H1 (cell line): ENCODE results near the gene RPRD2. TPM values are rescaled to one million over a fixed set of nuclear protein-coding genes. Genes with fewer than 3 reads are reported as not detected.

Source experiments
- CTCF ChIA-PET: fragments of 300-600 bp; sonication (Branson Sonifier 250); formaldehyde crosslinking; loops from one replicate; lab custom pipeline; 2021; ENCODE audit not compliant: partially characterized antibody; lab: Charles Lee
- POLR2A ChIA-PET: fragments of 300-600 bp; sonication (Branson Sonifier 250); formaldehyde crosslinking; loops from one replicate; lab custom pipeline; 2021; ENCODE audit warnings: inconsistent platforms; ENCODE audit not compliant: partially characterized antibody; lab: Charles Lee
- DNase-seq, 2 experiments: peaks; one replicate each; pipeline versions ENCODE4 v3.0.0 to v3.0.0-alpha.2; 2010 to 2022; ENCODE audit warnings: low spot score in 2 of 2, low read depth in 1 of 2, mixed read lengths in 1 of 2
- FAIRE-seq: peaks from 2 replicates; lab custom pipeline; 2011; peaks lifted over from hg19 to GRCh38; lab: Jason Lieb, UNC
- H2AFZ ChIP-seq: 2 replicates; pipeline ENCODE4 v1.8.1; 2012; ENCODE audit warnings: low read length, inconsistent platforms
- H2AK5ac ChIP-seq: 2 replicates; pipeline ENCODE4 v1.6.1; 2013; ENCODE audit warnings: low read depth, low read length
- H2BK120ac ChIP-seq: replicated peaks from 2 replicates; pipeline ENCODE3; 2013; ENCODE audit warnings: low read depth, low read length, inconsistent platforms
- H2BK12ac ChIP-seq: 2 replicates; pipeline ENCODE4 v1.6.1; 2013; ENCODE audit warnings: low read depth, low read length
- H2BK15ac ChIP-seq: 2 replicates; pipeline ENCODE4 v1.6.1; 2013; ENCODE audit warnings: low read length
- H2BK20ac ChIP-seq: 2 replicates; pipeline ENCODE4 v1.6.1; 2013; ENCODE audit warnings: low read length
- H2BK5ac ChIP-seq: 2 replicates; pipeline ENCODE4 v1.6.1; 2013; ENCODE audit warnings: low read depth, low read length
- H3K14ac ChIP-seq: 2 replicates; pipeline ENCODE4 v1.6.1; 2013; ENCODE audit warnings: inconsistent platforms; ENCODE audit not compliant: insufficient read length
- H3K18ac ChIP-seq: 2 replicates; pipeline ENCODE4 v1.6.1; 2013; ENCODE audit warnings: low read length; ENCODE audit errors: extremely low read depth
- H3K23ac ChIP-seq: 2 replicates; pipeline ENCODE4 v1.6.1; 2013; ENCODE audit warnings: inconsistent platforms; ENCODE audit not compliant: insufficient read length
- H3K23me2 ChIP-seq: 2 replicates; pipeline ENCODE4 v1.6.1; 2013; ENCODE audit warnings: low read depth, low read length
- H3K27ac ChIP-seq: 2 replicates; pipeline ENCODE4 v1.6.1; 2011; ENCODE audit warnings: low read depth, low read length, inconsistent platforms
- H3K27me3 ChIP-seq, 4 experiments: replicated peaks in 1 of 4; 1 replicate in 1 of 4; 2 replicates in 3 of 4; pipeline versions ENCODE4 v1.6.1 to v1.8.1; 2011 to 2013; ENCODE audit warnings: low read length in 3 of 4, mild to moderate bottlenecking in 3 of 4, inconsistent platforms in 2 of 4, mixed read lengths in 2 of 4, moderate library complexity in 1 of 4; ENCODE audit not compliant: control insufficient read depth in 3 of 4, insufficient read depth in 3 of 4; ENCODE audit errors: extremely low read depth in 1 of 4
- H3K36me3 ChIP-seq, 4 experiments: 2 replicates each; pipeline versions ENCODE4 v1.6.1 to v1.8.1; 2011 to 2013; ENCODE audit warnings: mild to moderate bottlenecking in 4 of 4, low read length in 3 of 4, moderate library complexity in 2 of 4, control low read depth in 1 of 4, inconsistent platforms in 1 of 4; ENCODE audit not compliant: insufficient read depth in 4 of 4, control insufficient read depth in 2 of 4
- H3K4ac ChIP-seq: replicated peaks from 2 replicates; pipeline ENCODE3; 2013; ENCODE audit warnings: low read length, low read depth, mixed read lengths, inconsistent platforms; ENCODE audit not compliant: insufficient read length
- H3K4me1 ChIP-seq, 4 experiments: replicated peaks in 1 of 4; 1 replicate in 1 of 4; 2 replicates in 3 of 4; pipeline versions ENCODE4 v1.6.1 to v1.8.1; 2011 to 2013; ENCODE audit warnings: low read length in 3 of 4, inconsistent platforms in 2 of 4, mixed read lengths in 1 of 4; ENCODE audit not compliant: insufficient read depth in 4 of 4, control insufficient read depth in 3 of 4
- H3K4me2 ChIP-seq, 2 experiments: 2 replicates each; pipeline versions ENCODE4 v1.6.1 to v1.8.1; 2011 to 2013; ENCODE audit warnings: low read depth in 2 of 2, low read length in 2 of 2, control low read depth in 1 of 2, inconsistent platforms in 1 of 2, mild to moderate bottlenecking in 1 of 2; ENCODE audit not compliant: insufficient read depth in 1 of 2
- H3K4me3 ChIP-seq, 4 experiments: fragments of 200-600, 300-600 bp in 1 of 4; sonication (generic), shearing (Covaris generic), sonication (Bioruptor Twin) in 1 of 4; 2 replicates each; pipeline versions ENCODE4 v1.5.1 to v1.8.1; 2011 to 2016; ENCODE audit warnings: low read length in 4 of 4, low read depth in 3 of 4, control low read depth in 2 of 4, inconsistent platforms in 2 of 4, mild to moderate bottlenecking in 2 of 4, mixed read lengths in 1 of 4, moderate library complexity in 1 of 4; ENCODE audit not compliant: insufficient read depth in 2 of 4; ENCODE audit errors: extremely low read depth in 1 of 4
- H3K56ac ChIP-seq: replicated peaks from 2 replicates; pipeline ENCODE3; 2013; ENCODE audit warnings: low read depth, mild to moderate bottlenecking, mixed read lengths, low read length, inconsistent platforms; ENCODE audit not compliant: insufficient read length
- H3K79me1 ChIP-seq: 2 replicates; pipeline ENCODE4 v1.6.1; 2013; ENCODE audit warnings: low read depth, low read length, control low read depth
- H3K79me2 ChIP-seq, 2 experiments: 2 replicates each; pipeline versions ENCODE4 v1.6.1 to v1.8.1; 2012 to 2013; ENCODE audit warnings: low read length in 2 of 2, mild to moderate bottlenecking in 2 of 2, inconsistent platforms in 1 of 2; ENCODE audit not compliant: insufficient read depth in 2 of 2, control insufficient read depth in 1 of 2
- H3K9ac ChIP-seq, 4 experiments: replicated peaks in 1 of 4; 1 replicate in 1 of 4; 2 replicates in 3 of 4; pipeline versions ENCODE4 v1.6.1 to v1.8.1; 2011 to 2013; ENCODE audit warnings: low read depth in 3 of 4, low read length in 3 of 4, control low read depth in 2 of 4, mild to moderate bottlenecking in 2 of 4, moderate library complexity in 2 of 4, inconsistent platforms in 1 of 4; ENCODE audit errors: extremely low read depth in 1 of 4
- H3K9me3 ChIP-seq, 2 experiments: 2 replicates each; pipeline versions ENCODE4 v1.6.1 to v1.8.1; 2012 to 2013; ENCODE audit warnings: mild to moderate bottlenecking in 2 of 2, moderate library complexity in 2 of 2, control low read depth in 1 of 2, inconsistent platforms in 1 of 2, low read depth in 1 of 2, low read length in 1 of 2, mixed read lengths in 1 of 2; ENCODE audit not compliant: insufficient read depth in 2 of 2
- H4K20me1 ChIP-seq, 2 experiments: replicated peaks in 1 of 2; 2 replicates each; pipeline versions ENCODE3 to v1.8.1; 2011 to 2013; ENCODE audit warnings: inconsistent platforms in 2 of 2, low read length in 2 of 2, mild to moderate bottlenecking in 1 of 2; ENCODE audit not compliant: insufficient read depth in 2 of 2, control insufficient read depth in 1 of 2
- H4K5ac ChIP-seq: 2 replicates; pipeline ENCODE4 v1.6.1; 2013; ENCODE audit warnings: low read length, low read depth, mixed read lengths, inconsistent platforms; ENCODE audit not compliant: insufficient read length
- H4K8ac ChIP-seq: 2 replicates; pipeline ENCODE4 v1.8.0; 2013; ENCODE audit warnings: mild to moderate bottlenecking, moderate library complexity, low read length, inconsistent platforms; ENCODE audit not compliant: insufficient read depth; ENCODE audit errors: extremely low read depth
- H4K91ac ChIP-seq: replicated peaks from 2 replicates; pipeline ENCODE3; 2013; ENCODE audit warnings: low read length, mixed read lengths, inconsistent platforms; ENCODE audit not compliant: insufficient read length
- HDAC6 ChIP-seq: IDR thresholded peaks from one replicate; pipeline ENCODE4 v1.7.1; 2012; ENCODE audit warnings: low read depth, mild to moderate bottlenecking, inconsistent platforms, low read length, moderate library complexity
- KDM1A ChIP-seq: fragments of 200-600, 300-600 bp; sonication (generic); IDR thresholded peaks from 2 replicates; pipeline ENCODE4 v1.7.1; 2016; ENCODE audit warnings: mild to moderate bottlenecking, low read length, borderline replicate concordance
- SAP30 ChIP-seq: fragments of 300-600 bp; sonication (generic); IDR thresholded peaks from 2 replicates; pipeline ENCODE4 v1.7.1; 2012; ENCODE audit warnings: low read length, moderate library complexity, mild to moderate bottlenecking, inconsistent platforms; ENCODE audit not compliant: insufficient read depth, insufficient replicate concordance
- WGBS, 2 experiments: shearing (Covaris generic) in 1 of 2; methylation state at CpG; one replicate each; pipeline versions ENCODE4 v1.1.6 to v1.1.7; 2013 to 2015; ENCODE audit warnings: low lambda C conversion rate in 2 of 2, mixed read lengths in 2 of 2, inconsistent platforms in 1 of 2, low coverage in 1 of 2, missing lambda C conversion rate in 1 of 2; ENCODE audit not compliant: insufficient replicate concordance in 2 of 2, insufficient coverage in 1 of 2, insufficient read length in 1 of 2; ENCODE audit errors: extremely low coverage in 1 of 2, missing lambda C conversion rate in 1 of 2; 5-methylcytosine and 5-hydroxymethylcytosine counted together
- polyA plus RNA-seq, 7 experiments: library from polyadenylated mRNA; depleted of rRNA in 3 of 7; stranded (reverse) in 5 of 7; unstranded in 2 of 7; fragments of >200 nt in 5 of 7; fragments of 200-250 nt in 2 of 7; gene quantifications; 1 replicate in 5 of 7; 2 replicates in 1 of 7; 4 replicates in 1 of 7; pipeline versions ENCODE4 v1.2.1 to v1.2.3, GENCODE V29; 2011 to 2013; ENCODE audit warnings: missing spikeins in 2 of 7, mixed read lengths in 2 of 7
- total RNA-seq: library from RNA; stranded (reverse); fragmentation: NEBNext Ultra II Directional; extraction: Animal tissue kit (Norgen Biotek cat#: 25700); gene quantifications from 2 replicates; pipeline ENCODE4 v1.2.1, GENCODE V29; 2021

Gene RPRD2
- total and polyA plus RNA-seq, 2 of the 8 experiments (the other 6 are each of a cell fraction or from before 2014, with no cell fraction given): 14.4 to 32.4 TPM

GRCh38 chr1:150406483-150406882 lies 42.5 kb downstream of the RPRD2 start:
- H3K4me1 ChIP-seq: peaks cover 0 to 8% (median 4%) of the 10 kb centered on the region in 4 experiments; a peak in 6 of 7 replicates
- DNase-seq: no peak

More at GRCh38 chr1:150406483-150406882, 42.5 kb downstream of the RPRD2 start:
- Histone ChIP-seq H3K4me3 (no peak overlapping the region), H3K36me3 (no peaks in the 10 kb centered on the region), H3K79me1 (no peaks in the 10 kb centered on the region; the same call in none of the 2 replicates), H3K4me2 (no peak overlapping the region), H2BK5ac (no peak overlapping the region), H4K8ac (no peak overlapping the region), H2BK12ac (no peak overlapping the region), H3K9ac (no peak overlapping the region), H3K14ac (no peak overlapping the region), H3K18ac (no peak overlapping the region), H2BK20ac (no peak overlapping the region), H3K27me3 (no peaks in the 10 kb centered on the region), H2BK15ac (no peak overlapping the region), H2AFZ (no peak overlapping the region), H3K79me2 (peaks cover 3 to 87% of the 10 kb centered on the region in 2 experiments), H2AK5ac (no peak overlapping the region), H3K9me3 (no peaks in the 10 kb centered on the region), H4K5ac (no peak overlapping the region), H3K23ac (no peak overlapping the region), H4K20me1 (peaks cover 0 to 10% of the 10 kb centered on the region in 2 experiments), H2BK120ac (no peak overlapping the region), H3K27ac (no peak overlapping the region), H3K56ac (no peak overlapping the region), H3K23me2 (no peaks in the 10 kb centered on the region), H4K91ac (no peak overlapping the region), H3K4ac (no peak overlapping the region)
- 81% methylated on average over 8 of the region's 8 CpGs; no CpG with 5 or more reads in 1 of the 2 experiments for WGBS, 2 experiments
- POLR2A ChIA-PET: no interaction called here
- CTCF ChIA-PET: no interaction called here
- TF ChIP-seq KDM1A (no peak), HDAC6 (no peak), SAP30 (no peak)
- no peak for FAIRE-seq
